ENCODE results near the gene ZNG1C.
"Not testable (repeated sequence)": the region's sequence is repeated elsewhere in the genome, so short reads cannot be mapped to it uniquely, and the experiment has no call there.

The ZNG1C gene

DNA sequence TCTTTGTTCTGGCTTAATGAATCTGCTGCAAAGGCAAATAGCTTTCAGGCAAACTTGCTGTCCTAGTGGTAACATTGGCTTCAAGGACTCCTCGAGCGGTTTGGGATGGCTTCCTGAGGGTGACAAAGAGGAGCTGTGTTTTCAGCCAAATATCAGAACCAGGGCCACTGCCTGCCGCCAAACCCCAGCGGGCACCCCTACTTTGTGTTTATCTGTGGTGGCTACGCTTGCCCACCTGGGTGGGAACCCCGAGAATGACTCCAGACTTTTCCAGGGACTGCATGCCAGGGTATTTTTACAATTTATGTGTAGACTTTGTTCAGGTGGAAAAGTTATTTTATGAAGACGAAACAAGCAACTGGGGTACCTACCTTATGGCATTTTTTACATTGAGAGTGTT, 96.2 kb downstream of the ZNG1C start:
- H3K4me1 ChIP-seq (ENCODE audit: control insufficient read depth, insufficient read depth, low read length, poor library complexity, severe bottlenecking); DNase-seq: not testable (repeated sequence)

DNA sequence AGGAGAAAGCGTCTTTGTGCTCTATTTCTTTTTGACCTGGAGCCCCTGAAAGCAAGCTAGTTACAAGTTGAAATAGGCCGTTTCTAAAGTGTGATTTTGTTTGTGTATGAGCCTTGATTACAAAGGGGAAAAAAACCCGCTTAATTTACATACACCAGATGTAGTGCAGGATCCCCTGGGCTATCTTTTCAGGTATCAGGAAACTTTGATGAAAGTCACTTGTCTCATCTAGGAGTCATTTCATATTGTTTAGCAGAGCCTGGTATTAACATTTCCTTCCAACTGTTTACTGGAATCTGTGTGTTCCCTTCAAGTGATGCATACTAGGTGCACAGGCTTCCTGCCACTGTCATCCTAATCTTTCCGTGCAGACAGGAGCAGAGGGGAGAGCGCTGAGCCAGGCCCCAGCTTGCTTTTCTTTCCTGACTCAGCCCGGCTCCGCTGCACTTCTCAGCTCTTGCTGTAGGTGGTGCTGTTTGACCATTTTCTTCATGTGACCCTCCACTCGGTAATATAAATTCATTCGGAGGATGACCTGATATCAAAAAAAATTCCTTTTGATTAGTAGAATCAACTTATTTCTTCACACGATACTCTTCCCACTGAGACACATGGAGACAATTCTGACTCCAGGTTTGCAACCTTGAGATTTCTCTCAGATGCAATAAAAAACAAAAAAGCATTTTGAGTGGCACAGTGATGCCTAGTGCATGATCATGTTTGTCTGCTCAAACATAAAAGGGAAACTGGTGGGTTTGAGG, 100.7 kb downstream of the ZNG1C start:
- H3K9me3 ChIP-seq (ENCODE audit: control insufficient read depth, low read length); H3K4me3 ChIP-seq (ENCODE audit: insufficient read depth, low read depth, low read length, poor library complexity, severe bottlenecking); H3K27ac ChIP-seq (ENCODE audit: insufficient read depth, low read length, poor library complexity, severe bottlenecking): not testable (repeated sequence)

More for the DNA sequence above, 96.2 kb downstream of the ZNG1C start:
- H3K36me3 ChIP-seq (ENCODE audit: control insufficient read depth, insufficient read depth, low read length); H3K9me3 ChIP-seq (ENCODE audit: control insufficient read depth, low read length); H3K27ac ChIP-seq (ENCODE audit: insufficient read depth, low read length, poor library complexity, severe bottlenecking); H3K4me3 ChIP-seq (ENCODE audit: insufficient read depth, low read depth, low read length, poor library complexity, severe bottlenecking); H3K27me3 ChIP-seq (replicated peaks; ENCODE audit: control insufficient read depth, insufficient read depth, low read length, poor library complexity, severe bottlenecking): not testable (repeated sequence)

DNA sequence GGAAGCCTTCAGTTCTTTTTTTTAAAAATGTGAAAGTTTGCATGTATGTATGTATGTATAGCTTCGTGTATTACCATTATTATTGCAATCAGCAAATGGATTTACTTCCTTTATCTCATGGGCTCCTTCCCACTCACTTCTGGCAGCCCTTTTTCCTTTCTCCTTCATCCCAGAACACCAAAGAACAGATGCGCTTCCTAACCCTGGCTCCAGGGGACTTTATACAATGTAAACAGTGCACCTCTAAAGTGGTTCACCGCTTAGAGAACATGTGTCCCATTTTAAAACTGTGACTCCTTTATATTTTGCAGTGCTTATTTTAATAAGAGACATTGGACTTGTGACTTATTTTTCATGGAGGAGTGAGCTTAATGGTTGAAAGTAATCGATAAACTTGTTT, 101.5 kb downstream of the ZNG1C start:
- not testable (repeated sequence) for H3K9me3 ChIP-seq (ENCODE audit: control insufficient read depth, low read length); H3K4me3 ChIP-seq (ENCODE audit: insufficient read depth, low read depth, low read length, poor library complexity, severe bottlenecking); DNase-seq; H3K27ac ChIP-seq (ENCODE audit: insufficient read depth, low read length, poor library complexity, severe bottlenecking); H3K36me3 ChIP-seq (ENCODE audit: control insufficient read depth, insufficient read depth, low read length); H3K4me1 ChIP-seq (ENCODE audit: control insufficient read depth, insufficient read depth, low read length, poor library complexity, severe bottlenecking); H3K27me3 ChIP-seq (replicated peaks; ENCODE audit: control insufficient read depth, insufficient read depth, low read length, poor library complexity, severe bottlenecking)

More for the DNA sequence above, 100.7 kb downstream of the ZNG1C start:
- not testable (repeated sequence) for H3K4me1 ChIP-seq (ENCODE audit: control insufficient read depth, insufficient read depth, low read length, poor library complexity, severe bottlenecking); DNase-seq; H3K36me3 ChIP-seq (ENCODE audit: control insufficient read depth, insufficient read depth, low read length); H3K27me3 ChIP-seq (replicated peaks; ENCODE audit: control insufficient read depth, insufficient read depth, low read length, poor library complexity, severe bottlenecking)

GRCh38 chr9:68343992-68344391, 102.2 kb downstream of the ZNG1C start:
- not testable (repeated sequence) for H3K9me3 ChIP-seq (ENCODE audit: control insufficient read depth, low read length); H3K27me3 ChIP-seq (replicated peaks; ENCODE audit: control insufficient read depth, insufficient read depth, low read length, poor library complexity, severe bottlenecking); DNase-seq; H3K4me1 ChIP-seq (ENCODE audit: control insufficient read depth, insufficient read depth, low read length, poor library complexity, severe bottlenecking); H3K36me3 ChIP-seq (ENCODE audit: control insufficient read depth, insufficient read depth, low read length); H3K4me3 ChIP-seq (ENCODE audit: insufficient read depth, low read depth, low read length, poor library complexity, severe bottlenecking); H3K27ac ChIP-seq (ENCODE audit: insufficient read depth, low read length, poor library complexity, severe bottlenecking)
